Measurements from ENCODE around the gene CDC42EP4.

CDC42EP4 gene

GRCh38 chr17:73311781-73312641, at the start of gene CDC42EP4 (continued):
- TF ChIP-seq MZF1 (tag by site-specific recombination; IDR thresholded peaks at IDR 0.05; ENCODE audit: borderline replicate concordance) (no peak), RBAK (tag by site-specific recombination; IDR thresholded peaks at IDR 0.05) (no peak)

- Histone ChIP-seq H3K9me3 (ENCODE audit: control insufficient read depth, insufficient read depth, low read depth, low read length) (no peaks in the 10 kb centered on the region), H3K27ac (ENCODE audit: extremely low read depth, low read depth, low read length) (no peak overlapping the region), H3K4me3 (ENCODE audit: low read depth, low read length) (no peak overlapping the region), H3K36me3 (ENCODE audit: control insufficient read depth in 2 of 2, insufficient read depth in 1 of 2, low read length in 2 of 2) (no peaks in the 10 kb centered on the region), H3K4me1 (ENCODE audit: control insufficient read depth, insufficient read depth, low read length) (no peaks in the 10 kb centered on the region)
- CTCF ChIA-PET = interaction anchor here (0.5 to 1.5 kb wide), 4 partner anchors 9 to 635 kb away, joined by 3 to 5 read pairs (median 3); no protein-coding TSS in a partner anchor
- no peak for TF ChIP-seq ZSCAN5A (tag by site-specific recombination; IDR thresholded peaks at IDR 0.05)
- no peak for TF ChIP-seq ZNF624 (tag by site-specific recombination; IDR thresholded peaks at IDR 0.05)
- TF ChIP-seq ZNF518A (tag by site-specific recombination; conservative IDR thresholded peaks at IDR 0.05; ENCODE audit: low read depth) = no peak
- TF ChIP-seq ZBTB21 (tag by site-specific recombination; IDR thresholded peaks at IDR 0.05) = no peak
- TF ChIP-seq KLF8 (tag by site-specific recombination; IDR thresholded peaks at IDR 0.05) = no peak
- no peak for TF ChIP-seq ZSCAN30 (tag by site-specific recombination; IDR thresholded peaks at IDR 0.05)
- TF ChIP-seq ZNF571 (tag by site-specific recombination; IDR thresholded peaks at IDR 0.05) = no peak
- TF ChIP-seq ZNF623 (tag by site-specific recombination; IDR thresholded peaks at IDR 0.05) = no peak
- TF ChIP-seq TSHZ1 (tag by site-specific recombination; IDR thresholded peaks at IDR 0.05; ENCODE audit: borderline replicate concordance) = no peak
- TF ChIP-seq ZNF701 (tag by site-specific recombination; IDR thresholded peaks at IDR 0.05) = no peak
- no peak for TF ChIP-seq ZNF530 (tag by site-specific recombination; IDR thresholded peaks at IDR 0.05; ENCODE audit: low read depth)
- no peak for TF ChIP-seq ZNF792 (tag by site-specific recombination; IDR thresholded peaks at IDR 0.05)
- no peak for TF ChIP-seq ZNF544 (tag by site-specific recombination; IDR thresholded peaks at IDR 0.05)
- no peak for TF ChIP-seq CTCF (tag by site-specific recombination; IDR thresholded peaks at IDR 0.05)
- POLR2A ChIA-PET = no interaction called here
Observed at GRCh38 chr17:73360961-73361761, 49.4 kb upstream of the CDC42EP4 start.

Measured in HEK293 (cell line).